HL-60/S4 (cell line): ENCODE results near the gene SMAP2.
"Not testable (repeated sequence)": the region's sequence is repeated elsewhere in the genome, so short reads cannot be mapped to it uniquely, and the experiment has no call there.

Experiments
- in situ Hi-C: fragments of 300-500 bp; cut with MboI; formaldehyde crosslinking; loops from 2 replicates; pipeline ENCODE4 v1.14.3; 2022; ENCODE audit warnings: low sequenced_read_pairs

SMAP2 gene

DNA sequence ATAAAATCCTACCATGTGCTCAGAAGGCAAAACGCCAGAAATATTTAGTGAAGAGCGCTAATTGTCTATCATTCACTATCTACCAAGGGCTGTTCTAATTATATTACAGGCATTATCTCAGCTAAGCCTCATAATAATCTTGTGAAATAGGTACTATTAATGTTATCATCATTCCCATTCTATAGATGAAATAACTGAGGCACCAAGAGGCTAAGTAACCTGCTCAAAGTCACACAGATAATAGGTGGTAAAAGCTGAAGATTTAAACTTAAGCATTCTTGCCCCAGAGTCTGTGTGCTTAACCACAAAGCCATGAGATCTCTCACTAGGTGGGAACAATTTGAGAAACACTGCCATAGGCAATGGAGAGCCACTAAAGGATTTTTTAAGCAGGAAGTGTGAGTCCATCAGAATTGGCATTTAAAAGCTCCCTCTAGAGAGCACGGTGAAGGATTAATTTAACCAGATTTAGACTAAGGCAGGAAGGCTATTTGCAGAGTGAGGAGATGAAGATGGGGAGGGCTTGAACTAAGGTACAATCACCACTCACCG is 1.7 kb upstream of the SMAP2 start:
- in situ Hi-C loops: no loop called here

DNA sequence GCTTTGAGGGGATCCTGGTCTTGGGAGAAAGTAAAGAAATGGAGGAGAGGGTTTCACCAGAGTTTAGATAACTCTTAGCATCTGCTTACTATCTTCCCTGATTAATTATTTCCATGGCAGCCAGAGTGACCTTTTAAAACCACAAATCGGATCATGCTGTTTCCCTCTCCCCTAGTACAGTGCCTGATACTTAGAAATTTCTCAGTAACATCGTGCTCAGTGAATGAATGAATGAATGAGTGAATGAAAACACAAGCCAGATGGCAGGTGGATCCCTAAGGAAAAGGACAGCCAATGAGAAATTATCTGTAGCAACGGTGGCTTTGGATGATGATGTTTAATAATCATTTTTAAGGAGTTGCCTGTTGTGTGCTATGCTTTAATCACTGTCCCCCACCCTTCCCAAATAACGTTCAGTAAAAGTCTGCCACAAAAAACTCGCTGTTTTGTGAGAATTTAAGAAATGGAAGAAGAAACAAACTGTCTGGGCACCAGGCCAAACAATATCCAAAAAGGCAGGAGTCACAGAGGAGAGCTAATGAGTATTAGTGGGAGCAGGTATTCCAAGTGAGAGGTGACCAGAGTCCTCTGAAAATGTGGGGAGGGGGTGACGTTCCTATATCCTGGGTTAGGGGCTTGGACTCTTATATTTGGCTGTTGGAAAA is 737 bp upstream of the SMAP2 start:
- in situ Hi-C loops: no loop called here

- in situ Hi-C loops: no loop called here
Measured at GRCh38 chr1:40377512-40377911, 4.0 kb downstream of the SMAP2 start.

- in situ Hi-C loops: no loop called here
Measured at GRCh38 chr1:40379785-40380452, 6.4 kb downstream of the SMAP2 start.

GRCh38 chr1:40380817-40381216 is 7.3 kb downstream of the SMAP2 start:
- in situ Hi-C loops: no loop called here

DNA sequence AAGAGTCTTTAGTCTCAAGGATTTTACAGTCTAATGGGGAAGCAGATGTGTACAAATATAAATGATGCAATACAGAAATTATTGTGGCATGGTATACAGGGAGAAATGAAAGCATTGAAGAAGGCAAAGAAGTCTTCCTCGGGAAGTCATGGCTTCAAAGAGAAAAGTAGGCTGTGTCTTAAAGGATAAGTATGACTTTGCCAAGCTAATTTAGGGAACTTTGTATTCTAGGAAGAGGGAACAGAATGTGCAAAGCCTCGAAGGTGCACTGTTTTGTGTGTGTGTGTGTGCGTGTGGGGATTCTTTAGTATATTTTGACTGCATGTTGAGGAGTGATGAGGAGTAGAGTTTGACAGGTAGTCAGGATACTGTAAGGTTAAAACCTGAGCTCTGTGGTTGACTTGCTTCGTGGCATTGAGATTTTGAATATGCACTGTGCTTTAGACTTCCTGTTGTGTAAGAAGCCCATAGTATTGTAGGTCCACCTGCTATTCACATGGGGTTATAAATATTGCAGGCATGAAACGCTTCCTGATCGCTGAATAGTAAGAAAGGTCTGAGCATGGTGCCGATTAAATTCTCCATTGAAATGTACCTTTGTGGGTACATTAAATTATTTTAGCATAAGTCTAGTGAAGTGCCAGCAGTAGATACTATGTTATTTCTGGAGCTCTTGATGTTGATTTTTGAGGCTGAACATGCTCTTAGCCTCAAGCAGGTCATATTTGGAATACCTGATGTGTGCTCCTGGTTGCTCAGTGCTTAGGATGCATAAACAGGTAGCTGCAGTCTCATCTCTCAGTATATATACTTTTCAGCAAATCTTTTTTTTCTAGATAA is 8.0 kb downstream of the SMAP2 start:
- in situ Hi-C loops: no loop called here

DNA sequence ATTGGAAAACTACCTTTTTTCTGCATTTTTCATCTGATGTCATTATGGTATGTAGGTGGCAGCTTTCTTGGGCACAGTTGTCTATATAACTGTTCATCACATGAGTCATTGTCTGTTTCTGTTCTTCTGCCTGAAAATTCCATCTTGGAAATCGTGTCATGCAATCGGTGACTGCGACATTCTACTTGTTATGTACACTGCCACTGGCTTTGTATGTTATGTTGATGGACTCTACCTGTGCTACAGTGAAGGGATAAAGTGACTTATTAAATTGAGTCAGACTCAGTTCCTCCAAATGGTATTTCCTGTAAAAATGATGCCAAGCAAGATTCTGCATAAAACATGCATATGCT is 8.6 kb downstream of the SMAP2 start:
- in situ Hi-C loops: no loop called here

GRCh38 chr1:40382601-40383000 is 9.1 kb downstream of the SMAP2 start:
- in situ Hi-C loops: no loop called here

DNA sequence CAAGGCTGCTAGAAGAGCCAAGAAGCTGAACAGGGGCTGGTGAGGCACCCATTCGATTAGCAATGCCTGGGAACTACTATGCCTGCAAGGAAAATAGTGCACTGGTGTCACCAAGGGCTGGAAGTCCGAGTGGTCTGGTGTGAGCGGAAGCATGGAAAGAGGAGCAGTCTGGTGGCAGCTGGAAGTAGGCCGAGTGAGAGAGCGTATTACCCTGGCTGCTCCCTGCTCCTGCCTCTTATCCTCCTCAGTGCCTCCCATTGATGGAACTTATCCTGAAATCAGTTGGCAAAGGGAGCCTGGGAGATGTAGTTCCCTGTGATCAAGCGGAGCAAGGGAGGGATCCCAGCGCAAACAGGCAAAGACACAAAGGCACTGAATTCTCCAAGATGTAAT is 9.6 kb downstream of the SMAP2 start:
- in situ Hi-C loops: no loop called here

DNA sequence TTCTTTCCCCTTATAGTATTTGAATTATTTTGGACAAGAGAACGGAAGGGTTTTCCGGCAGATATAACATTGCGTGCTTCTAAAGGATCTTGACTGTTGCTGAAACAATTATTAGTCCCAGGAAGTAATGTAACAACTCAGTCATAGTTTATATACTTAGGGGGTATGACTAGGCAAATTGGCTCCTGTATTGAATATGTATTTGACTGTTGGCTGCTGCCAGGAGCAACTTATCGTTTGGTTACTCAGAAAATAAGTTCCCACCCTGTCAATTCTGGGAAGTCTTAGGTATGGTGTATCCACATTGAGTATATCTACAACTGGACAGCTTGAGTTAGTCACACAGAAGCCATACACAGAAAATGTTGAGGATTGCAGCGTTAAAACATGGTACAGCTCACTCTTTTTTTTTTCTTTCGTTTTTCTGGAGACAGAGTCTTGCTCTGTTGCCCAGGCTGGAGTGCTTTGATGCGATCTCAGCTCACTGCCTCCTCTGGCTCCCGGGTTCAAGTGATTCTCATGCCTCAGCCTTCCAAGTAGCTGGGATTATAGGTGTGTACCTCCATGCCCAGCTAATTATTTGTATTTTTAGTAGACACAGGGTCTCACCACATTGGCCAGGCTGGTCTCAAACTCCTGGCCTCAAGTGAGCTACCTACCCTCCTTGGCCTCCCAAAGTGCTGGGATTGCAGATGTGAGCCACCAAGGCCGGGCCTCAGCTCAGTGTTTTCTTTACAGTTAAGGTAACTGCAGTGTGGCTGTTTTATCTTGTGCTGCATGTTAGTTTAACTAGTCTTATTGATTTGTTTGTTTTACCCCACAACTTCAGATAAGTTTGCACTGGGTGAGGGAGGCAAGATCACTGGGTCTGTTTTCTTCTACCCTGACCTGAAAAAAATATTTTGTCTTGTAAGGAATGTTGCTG is 10.2 kb downstream of the SMAP2 start:
- in situ Hi-C loops: no loop called here

- in situ Hi-C loops: no loop called here
Measured at GRCh38 chr1:40384413-40384762, 10.9 kb downstream of the SMAP2 start.

GRCh38 chr1:40384887-40385286 is 11.4 kb downstream of the SMAP2 start:
- in situ Hi-C loops: no loop called here

DNA sequence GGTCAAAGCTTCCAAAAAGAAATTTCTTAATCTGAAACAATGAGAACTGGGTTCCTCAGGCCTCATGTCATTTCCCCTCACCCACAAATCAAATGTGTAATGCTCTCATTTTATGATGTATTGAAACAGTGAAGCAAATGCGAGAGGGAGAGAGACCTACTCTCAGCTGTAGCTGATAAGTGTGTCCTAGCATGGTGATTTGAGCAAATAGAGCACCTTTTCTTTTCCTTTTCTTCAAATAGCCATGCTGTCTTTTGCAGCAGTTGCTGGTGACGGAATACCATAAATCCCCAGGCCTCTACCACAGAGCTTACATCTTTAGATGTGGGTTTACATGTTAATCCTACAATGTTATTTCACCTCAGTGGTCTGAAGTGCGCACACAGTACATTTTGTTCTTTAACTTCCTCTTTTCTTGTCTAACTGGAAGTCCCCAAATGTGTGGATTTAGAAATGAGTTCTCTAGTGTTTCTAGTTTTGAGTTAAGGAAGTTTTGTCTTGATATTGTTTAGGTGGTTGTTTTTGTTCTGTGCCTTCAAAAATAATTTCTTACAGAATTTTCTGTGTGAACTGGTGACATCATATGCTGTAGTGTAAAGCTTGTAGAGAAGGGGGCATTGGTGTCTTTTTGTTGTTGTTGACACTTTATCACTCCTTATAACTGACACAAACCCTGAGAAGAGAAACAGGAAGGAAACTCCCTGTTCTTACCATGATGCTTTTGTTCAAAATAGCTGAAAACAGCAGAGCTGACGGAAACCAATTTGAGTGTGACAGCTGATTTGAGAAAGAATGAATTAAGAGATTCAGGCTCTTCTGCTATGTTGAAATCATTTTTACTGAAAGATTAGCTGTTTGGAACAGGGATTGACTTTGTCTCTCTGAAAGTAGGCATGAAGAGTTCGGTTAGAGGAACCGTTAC is 12.2 kb downstream of the SMAP2 start:
- in situ Hi-C loops: no loop called here

DNA sequence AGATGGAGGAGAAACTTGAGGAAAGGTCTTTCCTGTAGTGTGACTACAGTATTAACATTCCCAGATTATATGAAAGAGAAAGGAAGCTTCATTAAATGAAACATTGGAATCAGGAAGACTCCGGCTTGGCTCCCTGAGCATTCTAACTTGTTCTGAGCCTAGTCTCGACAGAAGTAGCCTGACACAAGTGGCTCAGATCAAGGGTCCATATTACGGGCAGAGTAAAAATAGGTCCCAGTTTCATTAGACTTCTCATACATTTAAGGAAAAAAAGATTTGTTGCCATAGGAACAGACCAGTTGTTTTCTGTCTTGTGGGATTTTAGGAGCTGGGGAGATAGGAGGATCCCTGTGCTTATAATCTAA is 12.8 kb downstream of the SMAP2 start:
- in situ Hi-C loops: no loop called here

DNA sequence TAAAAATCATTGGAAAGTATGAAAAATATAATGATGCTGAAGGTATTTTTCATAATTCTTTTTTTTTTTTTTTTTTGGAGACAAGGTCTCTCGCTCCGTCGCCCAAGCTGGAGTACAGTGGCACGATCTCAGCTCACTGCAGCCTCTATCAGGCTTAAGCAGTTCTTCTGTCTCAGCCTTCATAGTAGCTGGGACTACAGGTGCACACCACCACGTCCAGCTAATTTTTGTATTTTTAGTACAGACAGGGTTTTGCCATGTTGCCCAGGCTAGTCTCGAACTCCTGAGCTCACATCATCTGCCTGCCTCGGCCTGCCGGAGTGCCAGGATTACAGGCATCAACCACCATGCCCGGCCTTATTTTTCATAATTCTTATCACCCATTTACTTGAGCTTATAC is 13.3 kb downstream of the SMAP2 start:
- in situ Hi-C loops: no loop called here

GRCh38 chr1:40387381-40388306 is 14.1 kb downstream of the SMAP2 start:
- in situ Hi-C loops: not testable (repeated sequence)

GRCh38 chr1:40388456-40389321 is 15.2 kb downstream of the SMAP2 start:
- in situ Hi-C loops: not testable (repeated sequence)

- in situ Hi-C loops: no loop called here
Measured at GRCh38 chr1:40389322-40389803, 15.8 kb downstream of the SMAP2 start.
